Body of pancreas (tissue), 4 donors: ENCODE data around the gene NR3C2.

Source experiments
- POLR2A ChIP-seq, 3 donors: fragments of 450-650 bp; IDR thresholded peaks; one replicate each; pipeline ENCODE4 v1.6.1; 2016; ENCODE audit warnings: antibody characterized with exemption in 3 of 3, mild to moderate bottlenecking in 2 of 3
- TF ChIP-seq, protein P1 (sequence below), 7 experiments: fragments of 450-650 bp in 4 of 7; fragments of 200-600 bp in 3 of 7; sonication (generic) in 3 of 7; IDR thresholded peaks; one replicate each; pipeline ENCODE4 v1.5.1; 2016 to 2019; ENCODE audit warnings: antibody characterized with exemption in 7 of 7

DNA sequence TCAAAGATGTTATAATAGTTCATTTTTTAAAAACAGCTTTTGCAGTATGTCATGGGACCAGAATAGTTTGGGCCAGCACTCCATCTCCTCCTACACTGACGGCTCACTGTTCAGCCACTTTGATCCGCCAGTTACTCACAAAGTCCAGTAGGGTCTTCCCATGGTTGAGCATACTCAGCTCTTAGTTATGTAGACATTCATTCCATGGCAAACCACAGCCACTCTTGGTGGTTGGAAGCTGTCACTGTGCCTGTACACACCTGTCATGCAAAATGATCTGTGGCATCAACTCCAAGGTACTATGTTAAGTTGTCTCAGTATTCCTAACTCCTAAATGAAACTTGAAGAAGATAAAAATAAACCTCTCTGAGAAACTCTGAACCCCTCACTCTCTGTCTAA, 127.2 kb downstream of the NR3C2 start:
- TF ChIP-seq, protein P1, sequence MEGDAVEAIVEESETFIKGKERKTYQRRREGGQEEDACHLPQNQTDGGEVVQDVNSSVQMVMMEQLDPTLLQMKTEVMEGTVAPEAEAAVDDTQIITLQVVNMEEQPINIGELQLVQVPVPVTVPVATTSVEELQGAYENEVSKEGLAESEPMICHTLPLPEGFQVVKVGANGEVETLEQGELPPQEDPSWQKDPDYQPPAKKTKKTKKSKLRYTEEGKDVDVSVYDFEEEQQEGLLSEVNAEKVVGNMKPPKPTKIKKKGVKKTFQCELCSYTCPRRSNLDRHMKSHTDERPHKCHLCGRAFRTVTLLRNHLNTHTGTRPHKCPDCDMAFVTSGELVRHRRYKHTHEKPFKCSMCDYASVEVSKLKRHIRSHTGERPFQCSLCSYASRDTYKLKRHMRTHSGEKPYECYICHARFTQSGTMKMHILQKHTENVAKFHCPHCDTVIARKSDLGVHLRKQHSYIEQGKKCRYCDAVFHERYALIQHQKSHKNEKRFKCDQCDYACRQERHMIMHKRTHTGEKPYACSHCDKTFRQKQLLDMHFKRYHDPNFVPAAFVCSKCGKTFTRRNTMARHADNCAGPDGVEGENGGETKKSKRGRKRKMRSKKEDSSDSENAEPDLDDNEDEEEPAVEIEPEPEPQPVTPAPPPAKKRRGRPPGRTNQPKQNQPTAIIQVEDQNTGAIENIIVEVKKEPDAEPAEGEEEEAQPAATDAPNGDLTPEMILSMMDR (IDR thresholded peaks at IDR 0.05) = no peak
- TF ChIP-seq POLR2A (IDR thresholded peaks at IDR 0.05) = no peak
